NCI-H524 (cell line): ENCODE data around the gene DNAH5.

Experiments used
- DNase-seq, 2 experiments: peaks; one replicate each; lab custom pipeline; 2025; lab: John Stamatoyannopoulos, UW

Gene DNAH5

GRCh38 chr5:13700626-13701025, 243.9 kb downstream of the DNAH5 start:
- no peak for DNase-seq

- no peak for DNase-seq
Measured at GRCh38 chr5:13698885-13699284, 245.6 kb downstream of the DNAH5 start.

- DNase-seq = no peak
Measured at GRCh38 chr5:13695076-13695712, 249.3 kb downstream of the DNAH5 start.

- DNase-seq = no peak
Measured at GRCh38 chr5:13692172-13692571, 252.3 kb downstream of the DNAH5 start.

GRCh38 chr5:13676531-13676930, 268.0 kb downstream of the DNAH5 start:
- no peak for DNase-seq

- DNase-seq = no peak
Measured at GRCh38 chr5:13674391-13674790, 270.1 kb downstream of the DNAH5 start.

GRCh38 chr5:13673511-13673910, 271.0 kb downstream of the DNAH5 start:
- DNase-seq = no peak

GRCh38 chr5:13664377-13664776, 280.1 kb downstream of the DNAH5 start:
- no peak for DNase-seq

GRCh38 chr5:13662626-13663025, 281.9 kb downstream of the DNAH5 start:
- no peak for DNase-seq

GRCh38 chr5:13661272-13661671, 283.2 kb downstream of the DNAH5 start:
- DNase-seq = no peak

- DNase-seq = peak; percentile 26 to 77
Measured at GRCh38 chr5:13660072-13660471, 284.4 kb downstream of the DNAH5 start.

GRCh38 chr5:13659391-13659790, 285.1 kb downstream of the DNAH5 start:
- no peak for DNase-seq

- DNase-seq = no peak
Measured at GRCh38 chr5:13658761-13659160, 285.7 kb downstream of the DNAH5 start.

- DNase-seq = no peak
Measured at GRCh38 chr5:13658152-13658551, 286.3 kb downstream of the DNAH5 start.

- DNase-seq = peak in 1 of 2 experiments; percentile 52
Measured at GRCh38 chr5:13653709-13654108, 290.8 kb downstream of the DNAH5 start.

- DNase-seq = peak in 1 of 2 experiments; percentile 37
Measured at GRCh38 chr5:13649656-13650055, 294.8 kb downstream of the DNAH5 start.

- no peak for DNase-seq
Measured at GRCh38 chr5:13648822-13649221, 295.7 kb downstream of the DNAH5 start.

- DNase-seq = no peak
Measured at GRCh38 chr5:13643734-13644133, 300.8 kb downstream of the DNAH5 start.

- DNase-seq = no peak
Measured at GRCh38 chr5:13643196-13643595, 301.3 kb downstream of the DNAH5 start.
